Raji (cell line): ENCODE measurements around the gene OSBPL2.

ENCODE experiments used
- POLR2A ChIP-seq: IDR thresholded peaks from 2 replicates; pipeline ENCODE4 v1.6.1; 2011; ENCODE audit warnings: low read depth, low read length, control low read depth; ENCODE audit not compliant: insufficient read depth

The OSBPL2 gene

GRCh38 chr20:62307226-62308101 lies 69.1 kb downstream of the OSBPL2 start:
- no peak for TF ChIP-seq POLR2A

- TF ChIP-seq POLR2A = no peak
Observed at GRCh38 chr20:62308102-62308822, 69.9 kb downstream of the OSBPL2 start.

GRCh38 chr20:62309198-62309944 lies 71.0 kb downstream of the OSBPL2 start:
- TF ChIP-seq POLR2A = no peak

GRCh38 chr20:62309947-62310756 lies 71.8 kb downstream of the OSBPL2 start:
- TF ChIP-seq POLR2A = no peak

- no peak for TF ChIP-seq POLR2A
Observed at GRCh38 chr20:62310757-62311121, 72.4 kb downstream of the OSBPL2 start.

- TF ChIP-seq POLR2A = no peak
Observed at GRCh38 chr20:62311150-62311549, 72.8 kb downstream of the OSBPL2 start.

- no peak for TF ChIP-seq POLR2A
Observed at GRCh38 chr20:62311832-62312661, 73.7 kb downstream of the OSBPL2 start.

GRCh38 chr20:62312662-62312977 lies 74.3 kb downstream of the OSBPL2 start:
- no peak for TF ChIP-seq POLR2A

GRCh38 chr20:62313021-62313420 lies 74.7 kb downstream of the OSBPL2 start:
- TF ChIP-seq POLR2A = no peak

- TF ChIP-seq POLR2A = no peak
Observed at GRCh38 chr20:62313460-62314338, 75.4 kb downstream of the OSBPL2 start.

- no peak for TF ChIP-seq POLR2A
Observed at GRCh38 chr20:62314339-62314638, 76.0 kb downstream of the OSBPL2 start.

GRCh38 chr20:62314711-62315302 lies 76.5 kb downstream of the OSBPL2 start:
- TF ChIP-seq POLR2A = no peak

GRCh38 chr20:62315773-62316172 lies 77.5 kb downstream of the OSBPL2 start:
- no peak for TF ChIP-seq POLR2A
